LNCAP (cell line): ENCODE measurements around the gene HRAS.

Experiments
- CTCF ChIP-seq: fragments of 450-650 bp; IDR thresholded peaks from 2 replicates; pipeline ENCODE4 v1.5.1; 2017; ENCODE audit warnings: mild to moderate bottlenecking

The HRAS gene

GRCh38 chr11:507727-508515 lies 27.5 kb downstream of the HRAS start:
- no peak for TF ChIP-seq CTCF

DNA sequence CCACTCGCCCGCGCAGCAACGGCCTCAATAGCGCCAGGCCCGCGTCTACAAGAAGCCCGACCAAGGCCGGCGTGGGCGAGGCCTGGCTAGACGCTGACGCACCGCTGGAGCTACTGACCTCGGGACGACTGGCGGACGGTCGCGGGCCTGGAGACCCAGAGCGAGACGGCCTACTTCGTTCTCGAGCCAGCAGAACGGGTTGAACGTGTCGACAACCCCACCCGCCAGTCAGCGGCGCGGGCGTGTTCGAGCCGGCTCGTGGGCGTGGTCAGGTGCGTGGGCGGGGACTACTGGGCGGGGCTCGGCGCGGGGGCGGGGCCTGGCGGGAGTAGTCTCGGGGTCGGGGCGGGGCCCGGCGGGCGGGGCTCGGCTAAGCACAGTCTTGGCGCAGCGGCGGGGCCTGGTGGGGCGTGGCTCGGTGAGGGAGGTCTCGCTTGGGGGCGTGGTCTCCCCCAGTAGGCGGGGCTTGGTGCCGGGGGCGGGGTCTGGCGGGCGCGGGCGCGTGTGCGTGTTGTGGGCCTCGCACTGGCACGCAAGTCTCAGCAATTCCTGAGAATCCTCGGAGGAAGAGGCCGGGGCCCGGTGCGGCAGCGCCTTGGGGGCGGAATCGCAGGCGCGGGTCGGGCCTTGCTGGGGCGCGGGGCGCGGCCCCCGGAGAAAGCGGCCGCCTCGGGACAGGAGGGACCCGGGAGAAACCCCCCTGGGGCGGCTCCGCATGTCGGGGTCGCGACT lies 28.2 kb downstream of the HRAS start, which contains the start of gene RNH1:
RNH1 (minus strand) TSS at position 248 of the 732 bp plus-strand sequence. CDS start 5,080 bp downstream, outside the sequence.
- TF ChIP-seq CTCF, result no peak

DNA sequence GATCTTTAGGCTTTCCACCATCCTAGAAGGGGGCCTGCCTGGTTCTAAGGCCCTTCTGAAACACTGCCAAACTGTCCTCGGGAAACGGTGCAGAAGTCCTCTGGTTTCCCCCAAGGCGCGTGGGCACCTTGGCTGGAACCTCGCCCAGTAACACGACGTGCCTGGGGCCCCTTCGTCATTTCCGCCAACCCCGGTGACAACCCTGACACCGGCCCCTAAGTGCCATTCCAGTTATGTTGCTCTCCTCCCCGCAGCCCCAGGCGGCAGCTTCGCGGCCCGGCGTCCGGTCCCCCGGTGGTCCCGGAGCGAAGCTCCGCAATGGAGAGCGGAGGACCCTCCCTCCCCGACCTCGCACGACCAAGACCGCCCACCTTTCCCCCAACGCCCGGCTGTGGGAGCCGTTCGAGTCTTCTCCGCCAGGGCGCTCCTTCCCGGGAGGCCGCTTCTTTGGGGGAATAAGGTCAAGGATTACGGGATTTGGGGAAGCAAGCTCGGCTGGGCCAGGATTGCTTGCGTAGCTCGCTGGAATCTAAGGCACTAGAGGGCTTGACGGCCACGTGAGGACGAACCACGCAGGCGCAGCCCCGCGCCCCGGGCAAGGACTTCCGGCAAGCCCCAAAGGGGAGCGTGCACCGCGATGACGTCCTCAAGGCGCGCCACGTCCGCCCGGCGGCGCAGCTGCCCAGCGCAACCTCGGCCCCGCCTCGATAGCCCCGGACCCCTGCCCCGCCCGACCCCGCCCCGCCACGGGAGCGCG lies 29.0 kb downstream of the HRAS start:
- TF ChIP-seq CTCF, result no peak

DNA sequence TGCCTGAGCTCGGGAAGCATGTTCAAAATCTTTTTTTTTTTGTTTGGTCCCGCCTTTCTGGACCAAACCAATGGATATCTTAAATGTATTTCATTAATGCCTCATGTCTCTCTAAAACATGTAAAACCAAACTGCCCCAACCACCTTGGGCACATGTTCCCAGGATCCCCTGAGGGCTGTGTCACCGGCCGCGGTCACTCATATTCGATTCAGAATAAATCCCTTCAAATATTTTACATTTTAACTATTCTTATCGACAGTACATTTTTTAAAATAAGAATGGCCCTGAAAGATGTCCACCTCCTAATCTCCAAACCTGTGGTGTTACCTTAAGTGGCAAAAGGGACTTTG lies 30.4 kb downstream of the HRAS start:
- TF ChIP-seq CTCF, result no peak

DNA sequence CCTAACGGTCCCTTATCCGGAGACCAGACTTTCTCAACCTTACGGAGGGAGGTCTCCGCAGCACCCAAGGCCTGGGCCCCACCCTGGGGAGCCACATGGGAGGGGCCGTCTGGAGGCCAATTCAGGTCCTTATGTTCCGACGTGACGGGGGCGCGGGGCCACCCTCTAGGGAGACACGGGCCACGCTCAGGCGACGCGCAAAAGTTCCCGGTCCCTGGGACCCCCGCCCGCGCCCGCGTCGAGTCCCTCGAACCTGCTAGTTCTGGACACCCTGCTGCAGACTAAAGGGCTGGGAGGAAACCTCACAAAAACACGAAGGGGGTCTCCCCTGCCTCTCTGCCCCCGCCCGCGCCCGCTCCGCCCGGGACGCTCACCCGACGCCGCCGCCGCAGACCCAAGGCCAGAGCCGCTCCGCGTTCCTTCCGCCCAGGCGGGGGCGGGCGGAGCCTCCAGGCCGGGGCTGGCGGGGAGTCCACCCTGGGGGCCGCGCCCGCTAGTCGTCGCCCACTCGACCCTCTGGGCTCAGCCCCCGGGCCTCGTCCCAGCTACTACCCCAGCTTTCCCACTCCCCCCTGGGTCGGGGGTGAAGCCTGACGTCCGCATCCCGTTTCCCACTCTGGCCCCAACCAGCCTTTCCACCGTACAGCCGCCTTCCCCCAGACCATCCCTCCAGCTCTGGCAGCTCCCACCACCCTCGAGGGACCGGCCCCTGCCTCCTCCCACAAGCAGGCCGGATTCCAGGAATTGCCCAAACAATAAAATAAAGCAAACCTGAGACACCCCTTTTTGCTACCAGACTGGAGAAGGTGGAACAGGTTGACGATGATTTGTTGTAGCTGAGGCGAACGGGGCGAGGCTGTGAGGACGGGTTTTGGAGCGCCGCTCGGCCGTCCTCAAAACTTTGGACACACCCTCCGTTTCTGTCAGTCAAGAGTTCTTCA lies 31.1 kb downstream of the HRAS start:
- TF ChIP-seq CTCF, result no peak

DNA sequence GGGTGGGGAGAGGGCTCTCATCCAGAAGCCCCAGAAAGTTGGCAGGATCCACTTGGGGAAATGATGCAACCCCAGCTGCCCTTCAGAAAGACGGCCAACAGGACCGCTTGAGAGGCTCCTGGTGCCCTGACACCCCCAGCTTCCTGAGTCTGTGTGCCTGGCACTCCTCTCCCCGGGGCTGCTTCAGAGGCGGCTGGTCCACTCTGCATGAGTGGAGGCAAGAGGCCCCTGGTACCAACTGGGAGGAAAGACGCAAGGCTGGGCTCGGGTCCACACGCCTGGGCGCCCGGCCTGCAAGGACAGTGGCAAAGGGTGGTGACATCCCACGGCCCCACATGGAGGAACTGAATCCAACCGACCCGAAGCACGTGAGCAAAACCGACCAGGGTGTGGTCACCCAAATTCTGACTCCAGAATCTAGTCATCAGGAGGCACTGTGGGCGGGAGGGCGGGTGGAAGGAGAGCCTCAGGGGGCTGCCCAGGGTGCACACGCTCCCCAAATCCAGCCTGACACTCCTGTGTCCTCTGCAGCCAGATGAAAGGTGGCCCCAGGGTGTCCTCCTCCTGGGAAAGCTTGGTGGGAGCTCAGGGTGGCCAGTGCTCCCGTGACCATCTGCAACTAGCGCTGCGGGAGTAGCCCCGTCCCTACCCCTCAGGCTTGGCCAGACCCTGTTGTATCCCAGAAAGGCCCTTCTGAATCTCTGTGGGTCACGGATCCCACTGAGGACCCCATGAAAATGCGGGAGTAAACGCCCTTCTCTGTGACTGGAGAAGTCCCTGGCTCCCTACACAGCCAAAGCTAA lies 32.0 kb downstream of the HRAS start:
- no peak for TF ChIP-seq CTCF
